HG02885 (cell line): ENCODE measurements around the gene SPINT2.
"Not testable (repeated sequence)": the region's sequence is repeated elsewhere in the genome, so short reads cannot be mapped to it uniquely, and the experiment has no call there.

Source experiments
- ATAC-seq: cut with Tn5 transposase; IDR thresholded peaks from one replicate; pipeline ENCODE4 v1.9.1; 2021; ENCODE audit warnings: mild to moderate bottlenecking; ENCODE audit not compliant: unreplicated experiment, poor library complexity

SPINT2 gene

DNA sequence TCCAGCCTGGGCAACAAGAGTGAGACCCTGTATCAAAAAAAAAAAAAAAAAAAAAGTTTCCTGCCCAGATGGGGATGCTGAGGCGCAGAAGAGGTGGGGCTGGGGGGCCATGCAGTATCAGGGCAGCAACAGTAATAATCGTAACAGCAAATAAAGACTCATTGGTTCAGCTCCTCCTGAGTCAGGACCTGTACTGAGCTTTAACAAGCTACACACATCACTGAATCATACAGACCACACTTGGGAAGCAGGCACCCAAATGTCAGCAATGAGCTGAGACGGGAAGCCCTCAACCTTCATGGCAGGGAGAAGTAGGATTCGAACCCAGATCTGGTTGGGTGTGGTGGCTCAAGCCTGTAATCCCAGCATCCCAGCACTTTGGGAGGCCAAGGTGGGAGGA lies 29.8 kb upstream of the SPINT2 start:
- ATAC-seq, result no peak

DNA sequence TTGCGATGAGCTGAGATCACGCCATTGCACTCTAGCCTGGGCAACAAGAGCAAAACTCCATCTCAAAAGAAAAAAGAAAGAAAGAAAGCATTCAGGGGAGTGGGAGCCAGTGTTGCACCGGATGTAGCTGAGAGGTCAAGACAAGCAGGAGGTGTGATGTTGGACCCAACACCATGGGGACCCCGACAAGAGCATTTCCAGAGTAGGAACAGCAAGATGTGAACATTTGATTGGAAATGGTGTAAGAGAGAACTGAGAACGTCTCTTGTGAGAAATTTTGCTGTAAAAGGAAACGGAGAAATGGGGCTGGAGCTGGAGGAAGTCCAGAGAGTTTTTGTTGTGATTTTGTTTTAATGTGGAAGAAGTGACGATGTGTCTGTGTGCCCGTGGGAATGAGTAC lies 24.6 kb upstream of the SPINT2 start:
- no peak for ATAC-seq

DNA sequence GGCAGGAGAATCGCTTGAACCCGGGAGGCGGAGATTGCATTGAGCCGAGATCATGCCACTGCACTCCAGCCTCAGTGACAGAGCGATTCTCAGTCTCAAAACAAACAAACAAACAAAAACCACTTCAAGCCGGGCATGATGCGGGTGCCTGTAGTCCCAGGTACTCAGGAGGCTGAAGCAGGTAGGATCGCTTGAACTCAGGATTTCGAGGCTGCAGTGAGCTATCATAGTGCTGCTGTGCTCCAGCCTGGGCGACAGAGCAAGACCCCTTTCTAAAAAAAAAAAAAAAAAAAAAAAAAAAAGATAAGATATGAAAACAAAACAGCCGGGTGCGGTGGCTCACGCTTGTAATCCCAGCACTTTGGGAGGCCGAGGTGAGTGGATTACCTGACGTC lies 21.1 kb upstream of the SPINT2 start:
- no peak for ATAC-seq

DNA sequence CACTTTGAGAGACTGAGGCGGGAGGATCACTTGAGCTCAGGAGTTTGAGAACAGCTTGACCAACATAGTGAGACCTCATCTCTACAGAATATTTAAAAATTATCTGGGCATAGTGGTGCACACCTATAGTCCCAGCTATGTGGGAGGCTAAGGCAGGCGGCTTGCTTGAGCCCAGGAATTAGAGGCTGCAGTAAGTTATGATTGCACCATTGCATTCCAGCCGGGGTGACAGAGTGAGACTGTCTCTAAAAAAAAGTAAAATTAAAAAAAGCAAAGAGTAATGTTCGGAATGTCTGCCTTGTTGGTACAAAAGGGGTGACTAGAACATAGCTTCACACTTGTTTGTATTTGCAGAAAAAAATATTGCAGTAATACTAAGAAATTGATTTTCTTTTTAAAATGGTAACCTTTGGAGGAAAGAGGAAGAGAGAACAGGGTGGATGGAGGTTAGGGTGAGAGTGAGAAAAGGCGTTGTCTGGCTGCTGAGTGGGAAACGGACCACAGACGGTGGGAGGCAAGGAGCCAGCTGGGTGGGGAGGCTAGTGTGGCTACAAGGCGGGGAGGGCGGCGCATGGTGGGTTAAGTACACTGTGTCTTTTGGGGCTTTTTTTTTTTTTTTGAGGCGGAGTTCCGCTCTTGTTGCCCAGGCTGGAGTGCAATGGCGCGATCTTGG lies 18.4 kb upstream of the SPINT2 start:
- no peak for ATAC-seq

DNA sequence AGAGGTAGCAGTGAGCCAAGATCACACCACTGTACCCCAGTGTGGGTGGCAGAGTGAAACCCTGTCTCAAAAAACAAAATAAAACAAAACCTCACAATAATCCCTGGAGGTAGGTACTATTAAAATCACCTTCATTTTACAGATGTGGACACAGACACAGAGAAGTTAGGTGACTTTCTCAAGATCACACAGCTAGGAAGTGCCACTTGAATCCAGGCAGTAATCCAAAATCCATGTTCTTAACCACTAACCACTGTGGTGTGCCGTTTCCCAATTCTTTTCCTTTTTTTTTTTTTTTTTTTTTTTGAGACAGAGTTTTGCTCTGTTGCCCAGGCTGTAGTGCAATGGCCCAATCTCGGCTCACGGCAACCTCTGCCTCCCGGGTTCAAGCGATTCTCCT lies 17.2 kb upstream of the SPINT2 start:
- no peak for ATAC-seq

DNA sequence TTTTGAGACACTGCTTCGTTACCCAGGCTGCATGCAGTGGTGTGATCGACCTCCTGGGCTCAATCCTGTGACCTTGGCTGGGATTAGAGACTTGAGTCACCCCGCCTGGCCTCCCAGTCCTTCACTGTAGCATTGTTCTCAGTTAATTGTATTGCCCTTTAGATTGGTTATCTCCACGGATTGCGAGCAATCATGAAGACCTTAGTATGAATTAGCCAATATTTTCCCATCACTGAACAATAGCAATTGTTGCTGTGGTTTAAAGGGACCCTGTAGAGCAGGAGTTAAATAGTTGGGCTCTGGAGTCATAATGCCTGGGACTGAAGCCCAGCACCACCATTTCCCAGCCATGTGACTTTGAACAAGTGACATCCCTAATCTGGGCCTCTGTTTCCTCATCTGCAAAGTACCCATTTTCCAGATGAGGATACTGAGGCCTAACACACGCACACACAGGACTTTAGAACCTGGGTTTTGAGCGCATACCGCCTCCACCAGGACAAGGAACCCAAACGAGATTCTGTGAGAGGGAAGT lies 16.6 kb upstream of the SPINT2 start:
- ATAC-seq, result no peak

DNA sequence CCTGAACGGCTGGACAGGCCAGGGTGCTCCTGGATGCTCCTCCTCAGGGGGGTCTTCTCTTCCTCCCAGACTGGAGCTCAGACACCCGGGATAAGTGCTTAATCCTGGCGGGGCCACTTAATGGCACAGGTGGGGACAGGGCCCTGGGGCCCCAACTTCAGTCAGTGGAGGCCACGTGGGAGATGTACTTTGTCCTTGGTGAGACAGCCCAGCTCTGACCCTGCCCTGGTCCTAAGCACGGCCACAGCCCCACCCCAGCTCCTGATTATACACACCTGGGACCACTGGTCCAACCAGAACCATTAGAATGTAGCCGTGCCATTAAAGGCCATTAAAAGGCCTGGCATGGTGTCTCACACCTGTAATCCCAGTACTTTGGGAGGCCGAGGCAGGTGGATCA lies 16.0 kb upstream of the SPINT2 start:
- no peak for ATAC-seq

DNA sequence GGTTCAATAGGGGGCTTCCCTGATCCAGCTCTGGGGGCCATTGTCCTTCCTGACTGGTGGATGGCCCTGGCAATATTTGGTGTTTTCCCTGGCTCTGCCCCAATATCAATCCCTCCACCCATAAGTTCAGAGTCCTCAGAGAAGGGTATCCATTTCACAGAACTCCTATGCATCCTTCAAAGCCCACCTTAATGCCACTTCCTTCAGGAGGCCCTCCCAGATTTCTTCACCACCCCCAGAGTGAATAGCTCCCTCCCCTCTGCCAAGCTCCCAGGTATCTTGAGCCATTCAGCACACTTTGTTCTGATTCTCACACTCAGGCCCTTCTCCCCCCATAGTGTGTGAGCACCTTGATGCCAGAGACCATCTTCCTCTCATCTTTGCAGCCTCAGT lies 13.9 kb upstream of the SPINT2 start:
- no peak for ATAC-seq

DNA sequence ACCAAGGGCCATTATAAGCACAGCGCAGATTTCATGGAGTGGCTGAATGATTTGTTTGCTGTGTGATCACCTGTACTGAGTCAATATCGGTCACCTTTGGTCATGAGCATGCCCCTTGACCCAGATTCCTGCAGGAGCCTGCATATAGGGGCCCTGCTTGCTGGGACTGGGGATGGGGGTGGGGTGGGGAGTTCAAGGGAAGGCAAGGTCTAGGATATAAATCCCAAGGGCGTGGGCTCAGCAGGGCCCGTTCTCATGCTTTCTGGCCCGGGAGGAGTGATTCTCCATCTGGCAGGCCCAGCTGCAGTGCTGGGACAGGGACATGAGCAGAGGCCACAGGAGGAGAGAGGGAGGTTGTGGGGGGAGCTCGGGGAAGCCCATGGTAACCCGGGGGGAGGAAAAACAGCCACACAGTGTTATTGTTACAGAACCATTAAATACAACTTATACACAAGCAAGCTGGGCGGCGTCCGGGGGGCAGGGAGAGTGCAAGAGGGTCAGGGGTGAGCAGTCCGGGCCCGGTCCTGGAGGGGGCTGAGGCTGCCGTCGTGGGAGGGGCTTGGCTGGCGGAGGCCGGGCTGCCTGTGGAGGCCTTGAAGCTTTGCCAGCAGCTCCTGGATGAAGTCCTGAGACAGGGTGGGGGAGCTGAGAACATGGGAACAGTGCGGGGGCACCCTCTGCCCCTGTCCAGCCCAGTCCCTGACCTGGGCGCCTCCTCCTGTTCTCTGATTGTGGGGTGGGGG lies 13.4 kb upstream of the SPINT2 start:
- no peak for ATAC-seq

DNA sequence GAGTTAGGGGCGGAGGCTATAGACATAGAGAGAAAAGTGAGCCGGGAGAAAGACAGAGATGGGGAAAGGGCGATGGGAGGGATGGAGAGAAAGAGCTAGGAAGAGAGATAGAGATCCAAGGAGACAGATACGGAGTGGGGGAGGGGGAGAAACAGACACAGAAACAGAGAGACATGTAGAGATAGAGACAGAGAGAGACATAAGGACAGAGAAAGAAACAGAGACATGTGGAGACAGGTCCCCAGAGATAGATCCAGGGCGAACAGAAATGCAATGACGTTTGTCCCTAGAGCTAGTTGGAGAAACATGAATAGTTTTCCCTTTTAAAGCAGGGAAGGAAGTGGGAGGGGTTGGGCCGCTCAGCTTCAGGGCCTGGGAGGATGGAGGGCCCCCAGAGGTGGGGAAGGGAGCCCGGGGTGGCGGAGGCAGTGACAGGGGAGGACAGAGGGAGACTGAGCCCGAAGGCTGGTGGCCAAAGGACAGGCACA lies 12.8 kb upstream of the SPINT2 start:
- ATAC-seq, result no peak

DNA sequence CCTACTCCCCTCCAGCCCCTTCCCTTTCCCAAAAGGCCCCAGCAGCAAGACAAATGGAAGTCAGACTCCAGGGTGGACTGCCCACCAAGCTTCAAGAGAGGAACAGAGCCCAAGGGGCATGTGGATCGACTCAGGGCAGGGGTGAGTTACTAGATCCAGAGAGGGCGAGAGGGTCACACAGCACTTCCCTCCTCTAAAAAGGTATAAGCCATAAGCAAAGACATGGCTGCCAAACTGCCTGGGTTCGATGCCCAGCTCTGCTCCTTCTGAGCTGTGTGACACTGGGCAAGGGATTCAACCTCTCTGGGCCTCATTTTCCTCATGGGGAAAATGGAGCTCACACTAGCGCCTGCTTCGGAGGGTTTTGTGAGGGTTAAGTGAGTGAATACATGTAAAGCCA lies 12.0 kb upstream of the SPINT2 start:
- no peak for ATAC-seq

DNA sequence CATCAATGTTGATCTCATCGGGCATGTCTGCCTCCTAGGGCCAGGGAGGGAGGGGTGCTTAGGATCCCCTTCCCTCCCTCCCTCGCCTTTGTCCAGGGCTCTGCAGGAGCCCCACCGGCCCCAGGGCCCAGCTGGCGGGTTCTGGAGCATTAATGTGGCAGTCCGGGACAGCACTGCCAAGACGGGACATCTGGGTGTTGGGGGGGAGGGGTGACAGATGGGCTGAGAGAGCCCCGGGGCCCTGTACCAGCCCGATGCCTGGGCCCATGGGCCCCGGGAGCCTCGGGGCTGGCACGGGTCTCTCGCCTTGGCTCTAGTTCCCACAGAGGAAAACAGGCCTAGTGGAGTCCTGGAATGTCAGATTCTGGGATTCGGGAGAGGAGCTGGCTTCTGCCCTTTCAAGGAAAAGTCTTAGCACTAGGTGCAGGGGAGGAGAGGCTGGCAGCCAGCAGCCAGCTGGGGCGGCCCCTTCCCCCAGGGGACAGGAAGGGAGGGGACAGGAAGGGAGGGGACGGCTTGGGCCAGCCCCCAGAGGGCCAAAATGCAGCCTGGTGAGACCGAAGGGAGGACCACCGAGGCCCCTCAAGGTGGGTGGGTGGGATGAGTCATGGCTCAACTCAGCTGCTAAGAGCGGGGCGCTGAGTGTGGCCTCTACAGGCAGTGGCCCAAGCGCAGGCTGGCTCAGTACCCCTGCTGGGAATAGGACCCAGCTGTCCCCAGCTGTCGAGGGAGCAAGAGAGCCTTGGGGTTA lies 11.3 kb upstream of the SPINT2 start:
- no peak for ATAC-seq

DNA sequence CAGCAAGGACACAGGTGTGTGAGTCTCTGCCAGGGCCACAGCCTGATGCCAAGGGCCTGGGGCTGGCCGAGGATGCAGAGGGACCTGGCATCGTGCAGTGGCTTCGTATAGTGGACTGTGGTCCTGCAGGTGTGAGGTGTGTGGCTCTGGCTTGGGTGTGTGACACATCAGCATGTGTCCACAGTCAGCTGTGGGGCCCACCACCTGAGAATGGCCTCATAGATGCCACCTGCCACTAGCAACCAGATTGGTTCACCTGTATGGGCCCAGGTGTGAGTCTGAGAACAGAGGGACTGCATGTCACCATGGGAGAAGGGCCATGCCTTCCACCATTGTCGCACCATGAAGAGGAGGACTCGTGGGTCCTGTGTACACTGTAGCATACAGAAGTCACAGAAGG lies 10.6 kb upstream of the SPINT2 start:
- no peak for ATAC-seq

DNA sequence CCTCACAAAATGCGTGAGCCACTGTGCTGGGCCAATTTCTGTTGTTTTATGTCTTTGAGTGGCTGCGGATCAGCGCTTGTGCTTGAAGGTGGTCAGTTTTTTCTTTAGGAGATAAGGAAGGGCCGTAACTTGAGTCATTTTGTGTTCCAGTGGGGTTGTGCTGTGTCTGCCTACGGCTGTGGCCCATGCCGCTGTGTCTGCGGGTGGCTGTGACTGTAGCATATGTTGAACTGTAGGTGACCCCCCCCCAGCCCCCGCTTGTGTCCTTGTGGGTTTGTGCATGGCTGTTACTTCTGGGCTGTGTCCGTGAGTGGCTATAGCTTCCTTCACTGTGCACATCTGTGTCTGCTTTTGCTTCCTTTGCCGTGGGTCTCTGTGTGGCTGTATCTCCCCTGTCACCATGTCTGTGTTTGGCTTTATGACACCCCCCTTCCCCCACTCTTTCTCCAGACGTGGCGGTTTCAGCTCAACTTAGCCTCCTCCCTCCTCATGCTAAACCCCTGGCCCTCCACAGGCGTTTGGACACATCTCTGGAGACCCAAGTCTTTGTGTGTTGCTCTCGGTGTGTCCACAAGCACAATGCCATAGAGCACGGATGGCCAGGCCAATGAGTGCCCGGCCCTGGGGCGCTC lies 8.9 kb upstream of the SPINT2 start:
- no peak for ATAC-seq

DNA sequence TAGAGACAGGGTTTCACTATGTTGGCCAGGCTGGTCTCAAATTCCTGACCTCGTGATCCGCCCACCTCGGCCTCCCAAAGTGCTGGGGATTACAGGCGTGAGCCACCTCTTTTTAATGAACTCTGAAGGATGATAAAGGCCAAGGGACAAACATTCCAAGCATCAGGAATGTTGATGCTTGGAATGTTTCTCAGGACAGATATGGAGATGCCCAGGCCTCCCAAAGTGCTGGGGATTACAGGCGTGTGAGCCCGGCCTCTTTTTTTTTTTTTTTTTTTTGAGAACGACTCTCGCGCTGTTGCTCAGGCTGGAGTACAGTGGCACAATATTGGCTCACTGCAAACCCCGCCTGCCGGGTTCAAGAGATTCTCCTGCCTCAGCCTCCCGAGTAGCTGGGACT lies 2.4 kb upstream of the SPINT2 start:
- ATAC-seq, result not testable (repeated sequence)

DNA sequence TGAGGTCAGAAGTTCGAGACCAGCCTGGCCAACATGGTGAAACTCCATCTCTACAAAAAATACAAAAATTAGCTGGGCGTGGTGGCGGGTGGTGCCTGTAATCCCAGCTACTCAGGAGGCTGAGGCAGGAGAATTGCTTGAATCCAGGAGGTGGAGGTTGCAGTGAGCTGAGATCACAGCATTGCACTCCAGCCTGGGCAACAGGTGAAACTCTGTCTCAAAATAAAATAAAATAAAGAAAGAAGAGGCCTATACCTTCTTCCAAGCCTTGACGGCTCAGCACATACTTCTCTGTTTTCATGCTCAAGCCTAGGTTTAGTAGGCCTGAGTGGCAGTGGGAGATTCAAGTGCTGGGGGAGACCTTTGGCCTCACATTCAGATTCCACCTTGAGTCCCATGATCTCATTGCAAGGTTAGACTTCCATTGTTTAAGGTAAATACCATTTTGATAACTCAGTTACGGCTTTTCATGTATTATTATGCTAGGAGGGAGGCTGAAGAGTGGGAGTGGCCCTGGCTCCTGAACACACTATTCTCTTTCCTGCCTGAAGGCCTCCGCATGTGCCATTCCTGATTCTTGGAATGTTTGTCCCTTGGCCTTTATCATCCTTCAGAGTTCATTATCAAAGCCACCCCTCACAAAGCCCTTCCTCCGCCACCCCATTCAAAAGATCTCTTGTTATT lies 1.6 kb upstream of the SPINT2 start:
- no peak for ATAC-seq

DNA sequence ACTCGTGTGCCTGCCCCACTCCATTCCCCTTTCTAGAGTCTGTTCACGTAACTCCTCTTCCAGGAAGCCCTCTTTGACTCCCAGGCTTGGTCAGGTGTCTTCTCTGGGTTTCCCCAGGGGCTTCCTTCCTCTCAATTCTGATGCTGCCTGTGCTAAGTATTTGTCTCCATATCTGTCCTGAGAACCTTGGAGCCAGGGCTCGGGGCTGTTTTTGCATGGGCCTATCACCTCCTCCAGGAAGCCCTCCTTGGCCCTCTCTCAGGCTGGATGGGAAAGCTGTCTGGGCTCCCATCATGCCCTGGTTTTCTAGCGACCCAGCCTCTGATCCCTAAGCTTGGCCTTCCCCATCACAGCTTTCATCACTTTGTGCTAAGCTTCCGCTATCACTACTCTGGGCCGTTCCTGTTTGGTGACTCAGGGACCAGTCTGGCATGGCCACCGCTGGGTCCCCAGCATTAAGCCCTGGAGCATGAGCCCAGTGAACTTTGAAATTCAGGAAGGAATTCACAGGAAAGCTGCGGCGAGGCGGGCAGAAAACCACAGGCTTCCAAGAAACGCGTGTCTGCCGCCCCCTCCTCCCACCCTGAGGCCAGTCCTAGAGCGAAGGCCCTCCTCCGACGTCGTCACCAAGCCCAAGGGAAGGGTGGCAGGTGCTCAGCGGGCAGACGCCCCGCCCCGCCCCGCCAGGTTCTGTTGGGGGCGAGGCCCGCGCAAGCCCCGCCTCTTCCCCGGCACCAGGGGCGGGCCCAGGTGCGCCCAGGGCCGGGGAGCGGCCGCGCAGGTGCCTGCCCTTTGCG lies 486 bp upstream of the SPINT2 start:
- ATAC-seq, result no peak

DNA sequence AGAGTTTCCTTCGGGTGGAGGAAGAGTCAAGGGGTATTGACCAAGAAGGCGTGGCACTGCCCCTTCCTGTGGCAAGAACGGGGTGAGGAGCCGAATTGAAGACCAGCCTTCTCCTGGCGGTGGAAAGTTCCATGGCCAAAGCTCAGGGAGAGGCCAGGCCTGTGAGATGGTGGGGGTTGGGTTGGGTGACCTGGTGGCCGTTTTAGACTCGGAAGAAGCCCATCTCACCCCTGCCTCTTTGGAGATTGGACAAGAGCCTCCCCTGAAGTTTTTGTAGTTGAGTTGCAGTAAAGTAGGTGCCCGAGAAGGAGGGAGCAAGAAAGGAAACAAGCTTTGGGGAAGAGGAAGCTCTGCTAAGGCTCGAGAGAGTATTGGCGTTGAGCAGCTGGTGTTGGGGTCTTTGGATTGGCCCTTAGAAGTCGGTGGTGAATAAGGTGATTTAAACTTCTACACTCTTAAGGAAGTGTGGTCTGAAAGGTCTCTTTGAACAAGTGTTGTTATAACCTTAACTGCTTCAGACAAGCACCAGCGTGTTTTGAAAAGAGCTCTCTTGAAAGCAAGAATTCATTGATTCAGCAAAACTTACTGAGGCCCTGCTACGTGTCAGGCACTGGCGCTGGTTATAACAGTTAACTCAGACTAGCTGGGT lies 964 bp downstream of the SPINT2 start:
- ATAC-seq, result no peak

DNA sequence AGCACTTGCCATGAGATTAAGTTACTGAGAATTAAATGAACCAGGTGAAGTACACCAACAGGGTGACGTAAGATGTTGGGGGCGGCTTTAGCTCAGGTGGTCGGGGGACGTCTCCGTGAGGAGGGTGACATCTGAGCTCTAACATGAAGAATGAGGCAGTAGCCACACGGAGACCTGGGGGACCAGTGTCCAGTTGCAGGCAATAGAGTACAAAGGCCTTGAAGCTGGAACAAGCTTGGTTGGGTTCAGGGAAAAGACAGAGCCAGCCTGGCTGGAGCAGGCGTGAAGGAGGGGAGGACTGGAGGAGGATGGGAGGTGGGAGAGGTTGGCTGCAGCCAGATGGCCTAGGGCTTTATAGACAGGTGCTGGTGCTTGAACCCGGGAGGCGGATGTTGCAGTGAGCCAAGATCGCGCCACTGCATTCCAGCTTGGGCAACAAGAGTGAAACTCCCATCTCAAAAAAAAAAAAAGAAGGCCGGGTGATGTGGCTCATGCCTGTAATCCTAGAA lies 1.6 kb downstream of the SPINT2 start:
- ATAC-seq, result no peak
